HEK293 (cell line): ENCODE data around the gene RPL23.
A peak's percentile ranks its signal among the peaks of the same experiment; 100 is the strongest.

Source experiments
- ELK4 ChIP-seq: IDR thresholded peaks from 2 replicates; pipeline ENCODE4 v1.6.1; 2011; ENCODE audit warnings: mild to moderate bottlenecking, low read depth, low read length, borderline replicate concordance
- GLIS2 ChIP-seq: fragments of 450-650 bp; formaldehyde crosslinking; IDR thresholded peaks from 2 replicates; pipeline ENCODE4 v1.5.1; 2016; ENCODE audit warnings: missing biosample characterization, missing genetic modification characterization
- HIC1 ChIP-seq: fragments of 450-650 bp; formaldehyde crosslinking; IDR thresholded peaks from 2 replicates; pipeline ENCODE4 v1.5.1; 2016; ENCODE audit warnings: missing biosample characterization, missing genetic modification characterization
- HOXC10 ChIP-seq: sonication (generic); formaldehyde crosslinking; IDR thresholded peaks from 2 replicates; pipeline ENCODE4 v1.8.1; 2023; ENCODE audit warnings: mild to moderate bottlenecking, missing genetic modification reagents
- MZF1 ChIP-seq: fragments of 450-650 bp; formaldehyde crosslinking; IDR thresholded peaks from 2 replicates; pipeline ENCODE4 v1.5.1; 2017; ENCODE audit warnings: missing biosample characterization, missing genetic modification characterization, borderline replicate concordance
- OSR2 ChIP-seq: fragments of 450-650 bp; formaldehyde crosslinking; IDR thresholded peaks from 2 replicates; pipeline ENCODE4 v1.5.1; 2016; ENCODE audit warnings: missing biosample characterization, missing genetic modification characterization
- PBX3 ChIP-seq: sonication (generic); formaldehyde crosslinking; IDR thresholded peaks from 2 replicates; pipeline ENCODE4 v1.8.1; 2022; ENCODE audit warnings: mild to moderate bottlenecking, moderate library complexity, missing genetic modification reagents
- PRDM1 ChIP-seq: fragments of 450-650 bp; formaldehyde crosslinking; IDR thresholded peaks from 2 replicates; pipeline ENCODE4; 2016; ENCODE audit warnings: missing biosample characterization, missing genetic modification characterization
- PRDM6 ChIP-seq: fragments of 450-650 bp; formaldehyde crosslinking; IDR thresholded peaks from 2 replicates; pipeline ENCODE4 v1.5.1; 2017; ENCODE audit warnings: missing biosample characterization, missing genetic modification characterization
- TRIM28 ChIP-seq: IDR thresholded peaks from 2 replicates; pipeline ENCODE4 v1.6.1; 2011; ENCODE audit warnings: low read length, control low read depth, borderline replicate concordance
- ZFHX2 ChIP-seq: fragments of 450-650 bp; formaldehyde crosslinking; conservative IDR thresholded peaks from 2 replicates; pipeline ENCODE4 v1.5.1; 2016; ENCODE audit warnings: missing biosample characterization, missing genetic modification characterization
- ZFP41 ChIP-seq: fragments of 450-650 bp; formaldehyde crosslinking; IDR thresholded peaks from 2 replicates; pipeline ENCODE4 v1.5.1; 2016; ENCODE audit warnings: missing biosample characterization, missing genetic modification characterization, borderline replicate concordance
- ZNF114 ChIP-seq: fragments of 450-650 bp; formaldehyde crosslinking; IDR thresholded peaks from 2 replicates; pipeline ENCODE4 v1.5.0; 2017; ENCODE audit warnings: missing biosample characterization, missing genetic modification characterization
- ZNF175 ChIP-seq: fragments of 450-650 bp; formaldehyde crosslinking; IDR thresholded peaks from 2 replicates; pipeline ENCODE4 v1.5.1; 2016; ENCODE audit warnings: missing biosample characterization, missing genetic modification characterization
- ZNF18 ChIP-seq: fragments of 450-650 bp; formaldehyde crosslinking; IDR thresholded peaks from 2 replicates; pipeline ENCODE4 v1.5.1; 2016; ENCODE audit warnings: missing biosample characterization, missing genetic modification characterization
- ZNF211 ChIP-seq: fragments of 450-650 bp; formaldehyde crosslinking; IDR thresholded peaks from 2 replicates; pipeline ENCODE4 v1.5.1; 2016; ENCODE audit warnings: low read depth, missing biosample characterization, missing genetic modification characterization
- ZNF223 ChIP-seq: fragments of 450-650 bp; formaldehyde crosslinking; IDR thresholded peaks from 2 replicates; pipeline ENCODE4 v1.5.1; 2016; ENCODE audit warnings: missing biosample characterization, missing genetic modification characterization
- ZNF23 ChIP-seq: fragments of 450-650 bp; formaldehyde crosslinking; IDR thresholded peaks from 2 replicates; pipeline ENCODE4 v1.5.1; 2016; ENCODE audit warnings: missing biosample characterization, missing genetic modification characterization, borderline replicate concordance
- ZNF266 ChIP-seq: fragments of 450-650 bp; formaldehyde crosslinking; IDR thresholded peaks from 2 replicates; pipeline ENCODE4 v1.5.1; 2016; ENCODE audit warnings: missing biosample characterization, missing genetic modification characterization, low read depth
- ZNF324 ChIP-seq: fragments of 450-650 bp; formaldehyde crosslinking; IDR thresholded peaks from 2 replicates; pipeline ENCODE4 v1.5.1; 2016; ENCODE audit warnings: missing biosample characterization, missing genetic modification characterization
- ZNF48 ChIP-seq: fragments of 450-650 bp; formaldehyde crosslinking; IDR thresholded peaks from 2 replicates; pipeline ENCODE4 v1.5.1; 2016; ENCODE audit warnings: missing biosample characterization, missing genetic modification characterization
- ZNF530 ChIP-seq: fragments of 450-650 bp; formaldehyde crosslinking; IDR thresholded peaks from 2 replicates; pipeline ENCODE4 v1.5.1; 2016; ENCODE audit warnings: low read depth, missing biosample characterization, missing genetic modification characterization
- ZNF555 ChIP-seq: fragments of 450-650 bp; formaldehyde crosslinking; conservative IDR thresholded peaks from 2 replicates; pipeline ENCODE4 v1.5.1; 2017; ENCODE audit warnings: missing biosample characterization, mild to moderate bottlenecking, missing genetic modification characterization, inconsistent platforms
- ZNF596 ChIP-seq: fragments of 450-650 bp; IDR thresholded peaks from 2 replicates; pipeline ENCODE4 v1.5.0; 2018; ENCODE audit warnings: missing biosample characterization, mild to moderate bottlenecking, missing genetic modification characterization, moderate library complexity
- ZNF658 ChIP-seq: fragments of 450-650 bp; formaldehyde crosslinking; IDR thresholded peaks from 2 replicates; pipeline ENCODE4; 2016; ENCODE audit warnings: missing biosample characterization, missing genetic modification characterization
- ZNF664 ChIP-seq: fragments of 450-650 bp; formaldehyde crosslinking; IDR thresholded peaks from 2 replicates; pipeline ENCODE4 v1.5.1; 2016; ENCODE audit warnings: missing biosample characterization, missing genetic modification characterization
- ZNF692 ChIP-seq: fragments of 450-650 bp; formaldehyde crosslinking; IDR thresholded peaks from 2 replicates; pipeline ENCODE4 v1.5.1; 2016; ENCODE audit warnings: missing biosample characterization, missing genetic modification characterization
- ZNF704 ChIP-seq: fragments of 450-650 bp; formaldehyde crosslinking; IDR thresholded peaks from 2 replicates; pipeline ENCODE4 v1.5.1; 2016; ENCODE audit warnings: missing biosample characterization, missing genetic modification characterization
- ZNF776 ChIP-seq: fragments of 450-650 bp; formaldehyde crosslinking; IDR thresholded peaks from 2 replicates; pipeline ENCODE4 v1.5.0; 2017; ENCODE audit warnings: missing biosample characterization, missing genetic modification characterization, borderline replicate concordance
- ZNF830 ChIP-seq: fragments of 450-650 bp; IDR thresholded peaks from 2 replicates; pipeline ENCODE4 v1.5.0; 2018; ENCODE audit warnings: missing biosample characterization, missing genetic modification characterization, low read depth, mild to moderate bottlenecking, moderate library complexity
- ZSCAN23 ChIP-seq: fragments of 450-650 bp; formaldehyde crosslinking; IDR thresholded peaks from 2 replicates; pipeline ENCODE4 v1.5.1; 2016; ENCODE audit warnings: missing biosample characterization, missing genetic modification characterization

The RPL23 gene

GRCh38 chr17:38877130-38877851, 23.8 kb upstream of the RPL23 start (continued):
- no peak for TF ChIP-seq ZNF18 (tag by site-specific recombination)
- no peak for TF ChIP-seq ZFP41 (tag by site-specific recombination)
- TF ChIP-seq ZNF555: no peak
- no peak for TF ChIP-seq ZNF704 (tag by site-specific recombination)
- TF ChIP-seq TRIM28: no peak
- TF ChIP-seq PBX3 (CRISPR knock-in tag): no peak
- TF ChIP-seq HOXC10 (CRISPR knock-in tag): no peak
- TF ChIP-seq PRDM1: no peak
- no peak for TF ChIP-seq ZSCAN23 (tag by site-specific recombination)
- no peak for TF ChIP-seq ZNF23 (tag by site-specific recombination)
- no peak for TF ChIP-seq ZNF211 (tag by site-specific recombination)
- TF ChIP-seq ZNF776: no peak
- no peak for TF ChIP-seq ZNF658 (tag by site-specific recombination)
- TF ChIP-seq ZNF114: no peak
- 0 out of 2 replicates have a peak, but pooled peaks have one; percentile 21 for TF ChIP-seq ZFHX2
- no peak for TF ChIP-seq ZNF596 (tag by site-specific recombination)
- TF ChIP-seq ZNF324 (tag by site-specific recombination): no peak
- peak; percentile 68 for TF ChIP-seq OSR2 (tag by site-specific recombination)
- TF ChIP-seq ZNF530: no peak
- TF ChIP-seq GLIS2 (tag by site-specific recombination): 0 out of 2 replicates have a peak, but pooled peaks have one; percentile 17
- no peak for TF ChIP-seq ZNF830 (tag by site-specific recombination)
- no peak for TF ChIP-seq ZNF223
- TF ChIP-seq MZF1 (tag by site-specific recombination): no peak
- no peak for TF ChIP-seq HIC1 (tag by site-specific recombination)
- TF ChIP-seq PRDM6 (tag by site-specific recombination): no peak
- no peak for TF ChIP-seq ZNF48 (tag by site-specific recombination)
- TF ChIP-seq ELK4: no peak
- TF ChIP-seq ZNF266 (tag by site-specific recombination): no peak
- no peak for TF ChIP-seq ZNF175
- TF ChIP-seq ZNF664 (tag by site-specific recombination): no peak
- no peak for TF ChIP-seq ZNF692 (tag by site-specific recombination)
